ENCODE results near the gene SLC38A7.

GRCh38 chr16:58656899-58657298, 27.7 kb downstream of the SLC38A7 start:
- no peak for TF ChIP-seq REST (IDR thresholded peaks at IDR 0.05; ENCODE audit: insufficient replicate concordance, low read depth)
- no peak for TF ChIP-seq CTCF (IDR thresholded peaks at IDR 0.05; ENCODE audit: insufficient read depth, low read length)

Measured in HL-60 (cell line).